GM12872 (cell line): Measurements from ENCODE around the gene PRKN.

ENCODE experiments used
- CTCF ChIP-seq: IDR thresholded peaks from 3 replicates; pipeline ENCODE4 v1.5.1; 2011; ENCODE audit warnings: low read depth, mild to moderate bottlenecking, low read length, moderate library complexity; ENCODE audit not compliant: insufficient read depth

The PRKN gene

GRCh38 chr6:162485464-162485863 is 242.1 kb downstream of the PRKN start:
- no peak for TF ChIP-seq CTCF

GRCh38 chr6:162481938-162482337 is 245.6 kb downstream of the PRKN start:
- TF ChIP-seq CTCF, result no peak

- TF ChIP-seq CTCF, result no peak
Measured at GRCh38 chr6:162481320-162481719, 246.2 kb downstream of the PRKN start.

GRCh38 chr6:162478192-162478671 is 249.3 kb downstream of the PRKN start:
- TF ChIP-seq CTCF, result no peak

- no peak for TF ChIP-seq CTCF
Measured at GRCh38 chr6:162474722-162475121, 252.8 kb downstream of the PRKN start.

- TF ChIP-seq CTCF, result no peak
Measured at GRCh38 chr6:162471842-162472241, 255.7 kb downstream of the PRKN start.

GRCh38 chr6:162468326-162468725 is 259.2 kb downstream of the PRKN start:
- no peak for TF ChIP-seq CTCF

- no peak for TF ChIP-seq CTCF
Measured at GRCh38 chr6:162467679-162468078, 259.9 kb downstream of the PRKN start.
